SK-N-SH treated with all-trans-retinoic acid at 6 μM for 48 hours (cell line): ENCODE measurements around the gene CPA1.

Source experiments
- OSR1 ChIP-seq: fragments of 250-450 bp; sonication (Bioruptor Pico); IDR thresholded peaks from 2 replicates; pipeline ENCODE4 v1.8.0; 2022; ENCODE audit warnings: moderate library complexity, mild to moderate bottlenecking, inconsistent platforms
- PATZ1 ChIP-seq: fragments of 250-450 bp; sonication (Bioruptor Pico); IDR thresholded peaks from 2 replicates; pipeline ENCODE4 v1.8.0; 2020; ENCODE audit warnings: mild to moderate bottlenecking, moderate library complexity, borderline replicate concordance
- RARB ChIP-seq: fragments of 250-450 bp; sonication (Bioruptor Pico); IDR thresholded peaks from 2 replicates; pipeline ENCODE4 v1.8.0; 2021; ENCODE audit warnings: mild to moderate bottlenecking, moderate library complexity
- ZC3H10 ChIP-seq: fragments of 250-450 bp; sonication (Bioruptor Pico); IDR thresholded peaks from 2 replicates; pipeline ENCODE4 v1.5.1; 2021; ENCODE audit warnings: mild to moderate bottlenecking, moderate library complexity
- ZFP3 ChIP-seq: fragments of 250-450 bp; sonication (Bioruptor Pico); IDR thresholded peaks from 2 replicates; pipeline ENCODE4 v1.5.0; 2020; ENCODE audit warnings: mild to moderate bottlenecking, moderate library complexity
- TF ChIP-seq, protein P1 (sequence below): fragments of 250-450 bp; sonication (Bioruptor Pico); IDR thresholded peaks from 2 replicates; pipeline ENCODE4 v1.5.1; 2020; ENCODE audit warnings: low read depth, mild to moderate bottlenecking, moderate library complexity

DNA sequence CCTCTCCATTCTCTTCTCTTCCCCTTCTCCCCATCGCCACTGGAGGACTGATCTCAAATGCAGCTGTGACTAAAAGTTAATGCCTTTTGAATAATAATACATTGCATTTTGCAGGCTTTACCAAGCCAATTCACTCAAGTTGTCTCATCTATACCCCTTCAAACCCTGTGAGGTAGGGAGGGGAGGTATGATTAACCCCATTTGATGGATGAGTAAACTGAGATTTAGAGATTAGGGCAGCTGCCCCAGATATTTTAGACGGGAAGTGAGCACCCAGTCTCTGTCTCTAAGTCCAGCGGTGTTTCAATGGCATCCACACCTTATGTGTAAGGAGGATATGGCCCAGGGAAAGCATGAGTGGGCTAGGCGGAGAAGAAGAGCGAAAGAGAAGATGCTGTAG lies 34.6 kb upstream of the CPA1 start:
- no peak for TF ChIP-seq RARB (CRISPR knock-in tag)
- TF ChIP-seq ZFP3 (CRISPR knock-in tag) = no peak
- TF ChIP-seq ZC3H10 = no peak
- TF ChIP-seq PATZ1 (CRISPR knock-in tag) = no peak
- no peak for TF ChIP-seq OSR1 (CRISPR knock-in tag)
- TF ChIP-seq, protein P1, sequence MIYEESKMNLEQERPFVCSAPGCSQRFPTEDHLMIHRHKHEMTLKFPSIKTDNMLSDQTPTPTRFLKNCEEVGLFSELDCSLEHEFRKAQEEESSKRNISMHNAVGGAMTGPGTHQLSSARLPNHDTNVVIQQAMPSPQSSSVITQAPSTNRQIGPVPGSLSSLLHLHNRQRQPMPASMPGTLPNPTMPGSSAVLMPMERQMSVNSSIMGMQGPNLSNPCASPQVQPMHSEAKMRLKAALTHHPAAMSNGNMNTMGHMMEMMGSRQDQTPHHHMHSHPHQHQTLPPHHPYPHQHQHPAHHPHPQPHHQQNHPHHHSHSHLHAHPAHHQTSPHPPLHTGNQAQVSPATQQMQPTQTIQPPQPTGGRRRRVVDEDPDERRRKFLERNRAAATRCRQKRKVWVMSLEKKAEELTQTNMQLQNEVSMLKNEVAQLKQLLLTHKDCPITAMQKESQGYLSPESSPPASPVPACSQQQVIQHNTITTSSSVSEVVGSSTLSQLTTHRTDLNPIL (CRISPR knock-in tag) = no peak
